Esophagus squamous epithelium (tissue), 4 donors: ENCODE data around the gene DAB2IP.

Source experiments
- POLR2A ChIP-seq, 4 donors: fragments of 450-650 bp; IDR thresholded peaks; one replicate each; pipeline ENCODE4 v1.6.1; 2017; ENCODE audit warnings: antibody characterized with exemption in 4 of 4, mild to moderate bottlenecking in 4 of 4, moderate library complexity in 3 of 4
- TF ChIP-seq, protein P1 (sequence below), 6 experiments: fragments of 450-650 bp in 4 of 6; fragments of 200-600 bp in 2 of 6; sonication (generic) in 2 of 6; IDR thresholded peaks; one replicate each; pipeline ENCODE4 v1.5.1; 2016 to 2019; ENCODE audit warnings: antibody characterized with exemption in 6 of 6, mild to moderate bottlenecking in 4 of 6, moderate library complexity in 4 of 6

- TF ChIP-seq, protein P1, sequence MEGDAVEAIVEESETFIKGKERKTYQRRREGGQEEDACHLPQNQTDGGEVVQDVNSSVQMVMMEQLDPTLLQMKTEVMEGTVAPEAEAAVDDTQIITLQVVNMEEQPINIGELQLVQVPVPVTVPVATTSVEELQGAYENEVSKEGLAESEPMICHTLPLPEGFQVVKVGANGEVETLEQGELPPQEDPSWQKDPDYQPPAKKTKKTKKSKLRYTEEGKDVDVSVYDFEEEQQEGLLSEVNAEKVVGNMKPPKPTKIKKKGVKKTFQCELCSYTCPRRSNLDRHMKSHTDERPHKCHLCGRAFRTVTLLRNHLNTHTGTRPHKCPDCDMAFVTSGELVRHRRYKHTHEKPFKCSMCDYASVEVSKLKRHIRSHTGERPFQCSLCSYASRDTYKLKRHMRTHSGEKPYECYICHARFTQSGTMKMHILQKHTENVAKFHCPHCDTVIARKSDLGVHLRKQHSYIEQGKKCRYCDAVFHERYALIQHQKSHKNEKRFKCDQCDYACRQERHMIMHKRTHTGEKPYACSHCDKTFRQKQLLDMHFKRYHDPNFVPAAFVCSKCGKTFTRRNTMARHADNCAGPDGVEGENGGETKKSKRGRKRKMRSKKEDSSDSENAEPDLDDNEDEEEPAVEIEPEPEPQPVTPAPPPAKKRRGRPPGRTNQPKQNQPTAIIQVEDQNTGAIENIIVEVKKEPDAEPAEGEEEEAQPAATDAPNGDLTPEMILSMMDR (IDR thresholded peaks at IDR 0.05): no peak
- TF ChIP-seq POLR2A (IDR thresholded peaks at IDR 0.05): no peak
Observed at GRCh38 chr9:121786998-121787422, 135.6 kb downstream of the DAB2IP start.
